Glutamatergic neuron (in vitro differentiated cells): ENCODE data around the gene CRYGC. TPM values are rescaled to one million over a fixed set of nuclear protein-coding genes. Genes with fewer than 3 reads are reported as not detected.
"Not testable (repeated sequence)": the region's sequence is repeated elsewhere in the genome, so short reads cannot be mapped to it uniquely, and the experiment has no call there.

Source experiments
- DNase-seq: peaks from one replicate; pipeline ENCODE4 v3.0.0; 2022
- H3K27ac Mint-ChIP-seq: one replicate; pipeline ENCODE4 v1.8.0; 2020; ENCODE audit warnings: mild to moderate bottlenecking, mixed read lengths, inconsistent platforms; ENCODE audit not compliant: unreplicated experiment
- H3K27me3 Mint-ChIP-seq: one replicate; pipeline ENCODE4 v1.8.0; 2020; ENCODE audit warnings: mild to moderate bottlenecking, moderate library complexity, mixed read lengths, inconsistent platforms; ENCODE audit not compliant: unreplicated experiment
- H3K36me3 Mint-ChIP-seq: one replicate; pipeline ENCODE4 v1.8.0; 2020; ENCODE audit warnings: mild to moderate bottlenecking, mixed read lengths, inconsistent platforms; ENCODE audit not compliant: unreplicated experiment
- H3K4me1 Mint-ChIP-seq: one replicate; pipeline ENCODE4 v1.8.0; 2020; ENCODE audit warnings: mild to moderate bottlenecking, low read depth, mixed read lengths, inconsistent platforms; ENCODE audit not compliant: unreplicated experiment
- H3K4me3 Mint-ChIP-seq: one replicate; pipeline ENCODE4 v1.8.0; 2020; ENCODE audit warnings: mild to moderate bottlenecking, mixed read lengths, inconsistent platforms; ENCODE audit not compliant: unreplicated experiment
- H3K9me3 Mint-ChIP-seq: one replicate; pipeline ENCODE4 v1.8.0; 2020; ENCODE audit warnings: mild to moderate bottlenecking, moderate library complexity, mixed read lengths, inconsistent platforms; ENCODE audit not compliant: unreplicated experiment
- total RNA-seq: library from RNA; stranded (reverse); fragmentation: NEBNext Ultra II Directional; extraction: Animal tissue kit (Norgen Biotek cat#: 25700); gene quantifications from one replicate; pipeline ENCODE4 v1.2.1, GENCODE V29; 2021; ENCODE audit not compliant: unreplicated experiment
- TF ChIP-seq, protein P1 (sequence below): fragments of 200-600 bp; sonication (generic); IDR thresholded peaks from one replicate; pipeline ENCODE4 v1.5.0; 2021; ENCODE audit not compliant: partially characterized antibody, unreplicated experiment

CRYGC gene
- total RNA-seq, 1 donor from 2014 or later: not detected

DNA sequence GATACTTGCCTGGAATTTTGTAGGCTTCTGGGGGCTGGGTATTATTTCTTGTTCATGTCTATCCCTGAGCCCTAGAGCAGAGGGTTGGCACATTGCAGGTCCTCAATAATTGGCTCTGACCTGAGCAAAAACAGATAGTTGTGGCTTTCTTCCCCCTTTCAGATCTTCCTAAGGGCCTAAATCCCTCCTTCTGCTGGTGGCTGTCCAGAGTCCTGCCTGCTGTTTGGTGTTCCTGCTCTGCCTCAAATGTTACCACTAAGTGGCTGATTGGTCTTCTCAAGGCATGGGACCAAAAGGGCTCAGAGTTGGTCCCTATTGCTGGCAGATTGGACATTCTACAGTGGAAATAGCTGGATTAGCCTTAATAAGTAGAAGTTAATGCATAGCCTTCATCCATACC, 17.4 kb upstream of the CRYGC start:
- H3K27ac Mint-ChIP-seq: no peak overlapping the region
- no peaks in the 10 kb centered on the region for H3K9me3 Mint-ChIP-seq
- TF ChIP-seq, protein P1, sequence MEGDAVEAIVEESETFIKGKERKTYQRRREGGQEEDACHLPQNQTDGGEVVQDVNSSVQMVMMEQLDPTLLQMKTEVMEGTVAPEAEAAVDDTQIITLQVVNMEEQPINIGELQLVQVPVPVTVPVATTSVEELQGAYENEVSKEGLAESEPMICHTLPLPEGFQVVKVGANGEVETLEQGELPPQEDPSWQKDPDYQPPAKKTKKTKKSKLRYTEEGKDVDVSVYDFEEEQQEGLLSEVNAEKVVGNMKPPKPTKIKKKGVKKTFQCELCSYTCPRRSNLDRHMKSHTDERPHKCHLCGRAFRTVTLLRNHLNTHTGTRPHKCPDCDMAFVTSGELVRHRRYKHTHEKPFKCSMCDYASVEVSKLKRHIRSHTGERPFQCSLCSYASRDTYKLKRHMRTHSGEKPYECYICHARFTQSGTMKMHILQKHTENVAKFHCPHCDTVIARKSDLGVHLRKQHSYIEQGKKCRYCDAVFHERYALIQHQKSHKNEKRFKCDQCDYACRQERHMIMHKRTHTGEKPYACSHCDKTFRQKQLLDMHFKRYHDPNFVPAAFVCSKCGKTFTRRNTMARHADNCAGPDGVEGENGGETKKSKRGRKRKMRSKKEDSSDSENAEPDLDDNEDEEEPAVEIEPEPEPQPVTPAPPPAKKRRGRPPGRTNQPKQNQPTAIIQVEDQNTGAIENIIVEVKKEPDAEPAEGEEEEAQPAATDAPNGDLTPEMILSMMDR: no peak
- peaks cover 9% of the 10 kb centered on the region for H3K36me3 Mint-ChIP-seq
- DNase-seq: no peak
- no peaks in the 10 kb centered on the region for H3K4me1 Mint-ChIP-seq
- peaks cover 2% of the 10 kb centered on the region for H3K27me3 Mint-ChIP-seq
- no peak overlapping the region for H3K4me3 Mint-ChIP-seq

DNA sequence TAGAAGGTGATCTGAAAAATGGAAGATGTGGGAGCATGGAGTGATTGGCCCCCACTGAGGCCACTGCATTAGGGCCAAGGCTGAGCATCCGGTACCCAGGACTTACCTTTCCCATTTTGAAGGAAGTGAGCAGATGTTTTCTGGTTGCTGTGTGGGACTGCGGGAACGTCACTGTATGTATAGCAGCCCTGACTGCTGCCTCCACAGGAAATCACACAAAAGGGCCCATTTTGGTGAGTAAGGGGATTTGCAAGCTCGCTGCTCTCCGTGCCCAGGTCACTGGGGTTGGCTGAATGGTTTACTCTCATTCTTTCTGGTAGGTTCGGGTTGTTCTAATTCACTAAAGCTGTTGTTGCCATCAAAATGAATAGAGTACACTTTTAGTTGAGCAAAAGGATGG, 16.4 kb upstream of the CRYGC start, which contains the start of gene CRYGB:
Gene CRYGB, minus strand, starts transcription at position 153 of the 400 bp plus-strand sequence. Its CDS starts 38 bp downstream, at position 115.
- Mint-ChIP-seq H3K4me3 (no peak within 1 kb of the TSS), H3K27ac (no peak within 1 kb of the TSS), H3K9me3 (no peaks in the 10 kb centered on the region), H3K27me3 (peaks cover 2% of the 10 kb centered on the region), H3K4me1 (no peaks in the 10 kb centered on the region), H3K36me3 (peaks cover 9% of the 10 kb centered on the region)
- TF ChIP-seq, protein P1: no peak
- no peak for DNase-seq

DNA sequence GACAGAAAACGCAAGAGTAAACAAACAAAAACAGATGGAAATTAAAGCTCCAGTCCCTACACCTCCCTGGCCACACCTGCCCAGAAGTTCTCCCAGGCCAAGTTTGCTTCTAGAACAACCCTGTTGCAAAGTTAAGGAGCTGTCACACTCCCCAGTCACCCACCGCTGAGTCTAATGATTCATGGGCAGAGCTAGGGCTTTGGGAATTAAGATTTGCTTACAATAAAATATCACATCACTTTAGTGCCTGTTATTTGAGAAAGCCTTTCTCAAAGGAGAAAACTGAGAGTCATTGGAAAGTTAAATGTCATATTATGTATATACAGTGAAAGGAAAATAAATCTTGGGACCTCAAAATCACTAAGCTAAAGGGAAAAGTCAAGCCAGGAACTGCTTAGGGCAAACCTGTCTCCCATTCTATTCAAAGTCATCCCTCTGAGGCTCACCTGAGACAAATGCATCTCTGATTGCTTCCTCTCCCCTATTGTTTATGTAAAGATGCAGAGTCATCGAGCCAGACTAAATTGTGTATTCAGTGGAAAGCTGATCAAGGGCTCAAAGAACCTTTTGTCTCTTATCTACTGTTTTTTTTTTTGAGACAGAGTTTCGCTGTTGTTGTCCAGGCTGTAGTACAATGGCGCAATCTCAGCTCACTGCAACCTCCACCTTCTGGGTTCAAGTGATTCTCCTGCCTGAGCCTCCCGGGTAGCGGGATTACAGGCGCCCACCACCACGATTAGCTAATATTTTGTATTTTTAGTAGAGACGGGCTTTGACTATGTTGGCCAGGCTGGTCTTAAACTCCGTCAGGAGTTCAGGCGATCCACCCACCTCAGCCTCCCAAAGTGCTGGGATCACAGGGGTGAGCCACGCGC, 13.5 kb upstream of the CRYGC start:
- TF ChIP-seq, protein P1: no peak
- no peaks in the 10 kb centered on the region for H3K36me3 Mint-ChIP-seq
- peaks cover 3% of the 10 kb centered on the region for H3K9me3 Mint-ChIP-seq
- DNase-seq: no peak
- no peak overlapping the region for H3K4me3 Mint-ChIP-seq
- H3K27me3 Mint-ChIP-seq: peaks cover 3% of the 10 kb centered on the region
- H3K4me1 Mint-ChIP-seq: no peaks in the 10 kb centered on the region
- H3K27ac Mint-ChIP-seq: no peak overlapping the region

DNA sequence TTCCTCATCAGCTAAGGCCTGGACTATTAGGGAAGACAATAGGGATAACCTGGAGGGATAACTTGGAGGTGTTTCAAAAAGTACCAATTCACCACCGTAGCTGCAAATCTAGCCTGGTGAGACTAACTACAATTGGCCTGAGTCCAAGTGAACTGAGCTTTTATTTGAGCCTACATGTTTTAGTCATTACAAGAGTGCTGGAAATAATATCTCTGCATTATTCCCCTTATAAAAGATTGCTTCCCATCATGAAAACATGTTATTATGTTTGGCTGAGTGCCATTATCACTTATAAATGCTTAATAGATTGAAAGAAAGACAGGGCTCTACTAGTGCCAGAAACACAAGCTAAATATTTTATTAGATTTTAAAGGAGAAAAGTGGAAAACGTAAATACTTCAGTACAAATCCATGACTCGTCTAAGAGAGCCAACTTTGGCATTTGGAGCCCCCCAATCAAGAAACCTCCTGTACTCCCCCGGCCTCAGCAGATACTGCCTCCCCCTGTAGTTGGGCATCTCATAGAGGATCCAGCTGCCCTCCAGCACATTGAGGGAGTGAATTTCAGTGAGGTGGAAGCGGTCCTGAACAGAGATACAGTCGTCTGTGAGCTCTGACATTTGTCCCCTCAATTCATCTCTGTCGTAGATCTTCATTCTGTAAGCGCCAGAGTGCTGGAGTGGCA, 12.8 kb upstream of the CRYGC start:
- Mint-ChIP-seq H3K4me3 (no peak overlapping the region), H3K9me3 (peaks cover 4% of the 10 kb centered on the region), H3K4me1 (no peaks in the 10 kb centered on the region), H3K27me3 (peaks cover 2% of the 10 kb centered on the region), H3K27ac (no peak overlapping the region), H3K36me3 (peaks cover 7% of the 10 kb centered on the region)
- no peak for DNase-seq
- TF ChIP-seq, protein P1: no peak

DNA sequence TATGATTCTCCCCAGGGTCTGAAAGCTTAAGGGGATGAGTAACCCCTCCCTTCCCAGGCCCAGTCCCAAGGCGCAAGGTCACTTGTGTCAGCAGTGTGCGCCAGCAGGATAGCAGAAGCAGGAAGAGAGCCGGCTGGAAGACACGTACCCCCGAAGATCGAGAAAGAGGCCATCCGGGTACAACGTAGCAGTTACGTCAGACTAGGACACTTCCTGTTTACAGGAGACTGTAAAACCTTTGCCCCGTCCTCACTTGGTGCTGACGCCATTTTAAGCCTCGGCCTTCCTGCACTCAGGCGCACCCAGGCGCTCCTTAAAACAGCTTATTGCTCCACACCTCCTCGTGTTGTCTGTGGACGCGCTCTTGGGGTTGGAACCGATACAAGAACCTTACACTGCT, 9.8 kb upstream of the CRYGC start:
- TF ChIP-seq, protein P1: no peak
- H3K4me3 Mint-ChIP-seq: no peak overlapping the region
- no peak for DNase-seq
- H3K9me3 Mint-ChIP-seq: peaks cover 4% of the 10 kb centered on the region
- H3K4me1 Mint-ChIP-seq: no peaks in the 10 kb centered on the region
- peaks cover 2% of the 10 kb centered on the region for H3K27me3 Mint-ChIP-seq
- peaks cover 12% of the 10 kb centered on the region for H3K36me3 Mint-ChIP-seq
- H3K27ac Mint-ChIP-seq: no peak overlapping the region

DNA sequence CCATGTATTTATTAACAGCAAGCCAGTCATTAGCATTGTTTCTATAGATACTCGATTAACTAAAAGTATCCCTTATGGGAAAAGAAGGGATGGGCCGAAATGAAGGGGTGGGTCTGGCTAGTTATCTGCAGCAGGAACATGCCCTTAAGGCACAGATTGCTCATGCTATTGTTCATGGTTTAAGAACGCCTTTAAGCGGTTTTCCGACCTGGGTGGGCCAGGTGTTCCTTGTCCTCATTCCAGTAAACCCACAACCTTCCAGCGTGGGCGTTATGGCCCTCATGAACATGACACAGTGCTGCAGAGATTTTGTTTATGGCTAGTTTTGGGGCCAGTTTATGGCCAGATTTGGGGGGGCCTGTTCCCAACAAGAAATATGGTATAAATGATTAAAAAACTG, 8.7 kb upstream of the CRYGC start:
- not testable (repeated sequence) for H3K4me1 Mint-ChIP-seq, H3K27me3 Mint-ChIP-seq, H3K27ac Mint-ChIP-seq, H3K4me3 Mint-ChIP-seq, H3K9me3 Mint-ChIP-seq, DNase-seq
- peaks cover 12% of the 10 kb centered on the region for H3K36me3 Mint-ChIP-seq
